Measurements from ENCODE around the gene SLC41A1.

Gene SLC41A1

DNA sequence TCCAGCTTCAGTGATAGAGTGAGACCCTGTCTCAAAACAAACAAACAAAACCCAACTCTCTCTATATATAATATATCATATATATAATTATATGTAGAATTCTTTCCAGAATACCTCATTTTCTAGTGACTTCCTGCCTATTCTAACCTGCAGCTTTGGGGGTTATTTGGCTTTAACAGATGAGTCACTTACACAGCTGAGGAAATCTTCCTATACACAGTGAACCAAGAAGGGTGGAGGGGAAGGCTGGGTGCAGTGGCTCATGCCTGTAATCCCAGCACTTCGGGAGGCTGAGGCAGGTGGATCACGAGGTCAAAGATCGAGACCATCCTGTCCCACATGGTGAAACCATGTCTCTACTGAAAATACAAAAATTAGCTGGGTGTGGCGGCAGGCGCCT, 47.0 kb downstream of the SLC41A1 start:
- peak overlapping the region; percentile 74; the same call in 1 of the 2 replicates for H3K9ac ChIP-seq (ENCODE audit: low read length)
- H3K27me3 ChIP-seq (ENCODE audit: low read depth, low read length): no peaks in the 10 kb centered on the region
- no peaks in the 10 kb centered on the region for H3K9me3 ChIP-seq (ENCODE audit: insufficient read depth, low read length)
- H4K20me1 ChIP-seq (ENCODE audit: insufficient read depth, low read length): no peaks in the 10 kb centered on the region
- peaks cover 46% of the 10 kb centered on the region for H3K36me3 ChIP-seq (replicated peaks; ENCODE audit: low read depth, low read length)
- H3K79me2 ChIP-seq (ENCODE audit: low read length): peaks cover 67% of the 10 kb centered on the region
- H3K4me1 ChIP-seq (ENCODE audit: low read length): peaks cover 75% of the 10 kb centered on the region
- no peak for TF ChIP-seq EZH2phosphoT487 (IDR thresholded peaks at IDR 0.05; ENCODE audit: low read depth)
- TF ChIP-seq, protein P1, sequence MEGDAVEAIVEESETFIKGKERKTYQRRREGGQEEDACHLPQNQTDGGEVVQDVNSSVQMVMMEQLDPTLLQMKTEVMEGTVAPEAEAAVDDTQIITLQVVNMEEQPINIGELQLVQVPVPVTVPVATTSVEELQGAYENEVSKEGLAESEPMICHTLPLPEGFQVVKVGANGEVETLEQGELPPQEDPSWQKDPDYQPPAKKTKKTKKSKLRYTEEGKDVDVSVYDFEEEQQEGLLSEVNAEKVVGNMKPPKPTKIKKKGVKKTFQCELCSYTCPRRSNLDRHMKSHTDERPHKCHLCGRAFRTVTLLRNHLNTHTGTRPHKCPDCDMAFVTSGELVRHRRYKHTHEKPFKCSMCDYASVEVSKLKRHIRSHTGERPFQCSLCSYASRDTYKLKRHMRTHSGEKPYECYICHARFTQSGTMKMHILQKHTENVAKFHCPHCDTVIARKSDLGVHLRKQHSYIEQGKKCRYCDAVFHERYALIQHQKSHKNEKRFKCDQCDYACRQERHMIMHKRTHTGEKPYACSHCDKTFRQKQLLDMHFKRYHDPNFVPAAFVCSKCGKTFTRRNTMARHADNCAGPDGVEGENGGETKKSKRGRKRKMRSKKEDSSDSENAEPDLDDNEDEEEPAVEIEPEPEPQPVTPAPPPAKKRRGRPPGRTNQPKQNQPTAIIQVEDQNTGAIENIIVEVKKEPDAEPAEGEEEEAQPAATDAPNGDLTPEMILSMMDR (IDR thresholded peaks at IDR 0.05; ENCODE audit: low read depth, low read length): no peak
- peak overlapping the region; percentile 89 for H3K4me2 ChIP-seq (ENCODE audit: low read length)
- H3K4me3 ChIP-seq (ENCODE audit: low read length): no peak overlapping the region
- H3K27ac ChIP-seq (ENCODE audit: low read length): peak overlapping the region; percentile 91
- H2AFZ ChIP-seq (ENCODE audit: low read depth, low read length): no peak overlapping the region

DNA sequence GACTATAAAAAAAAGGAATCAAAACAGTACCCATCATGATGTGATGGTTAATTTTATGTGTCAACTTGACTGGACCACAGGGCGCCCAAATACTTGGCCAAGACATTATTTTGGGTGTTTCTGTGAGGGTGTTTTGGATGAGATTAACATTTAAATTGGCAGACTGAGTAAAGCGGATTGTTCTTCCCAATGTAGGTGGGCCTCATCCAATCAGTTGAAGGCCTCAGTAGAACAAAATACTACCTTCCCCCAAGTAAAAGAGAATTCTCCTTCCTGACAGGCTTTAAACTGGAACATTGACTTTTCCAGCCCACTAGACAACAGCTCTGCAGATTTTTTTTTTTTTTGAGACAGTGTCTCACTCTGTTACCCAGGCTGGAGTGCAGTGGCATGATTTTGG, 48.4 kb downstream of the SLC41A1 start:
- Histone ChIP-seq H3K79me2 (ENCODE audit: low read length) (peaks cover 52% of the 10 kb centered on the region), H3K4me1 (ENCODE audit: low read length) (peaks cover 67% of the 10 kb centered on the region), H3K36me3 (replicated peaks; ENCODE audit: low read depth, low read length) (peaks cover 38% of the 10 kb centered on the region), H3K4me3 (ENCODE audit: low read length) (peak overlapping the region; percentile 4; the same call in 1 of the 2 replicates), H3K9ac (ENCODE audit: low read length) (peak overlapping the region; percentile 56), H3K27ac (ENCODE audit: low read length) (peak overlapping the region; percentile 91), H3K27me3 (ENCODE audit: low read depth, low read length) (no peaks in the 10 kb centered on the region), H3K4me2 (ENCODE audit: low read length) (peak overlapping the region; percentile 48), H4K20me1 (ENCODE audit: insufficient read depth, low read length) (no peaks in the 10 kb centered on the region), H2AFZ (ENCODE audit: low read depth, low read length) (no peak overlapping the region), H3K9me3 (ENCODE audit: insufficient read depth, low read length) (no peaks in the 10 kb centered on the region)
- TF ChIP-seq EZH2phosphoT487 (IDR thresholded peaks at IDR 0.05; ENCODE audit: low read depth): no peak
- TF ChIP-seq, protein P1 (IDR thresholded peaks at IDR 0.05; ENCODE audit: low read depth, low read length): no peak

- H3K4me2 ChIP-seq (ENCODE audit: low read length): peak overlapping the region; percentile 48
- peak overlapping the region; percentile 4; the same call in 1 of the 2 replicates for H3K4me3 ChIP-seq (ENCODE audit: low read length)
- no peaks in the 10 kb centered on the region for H3K27me3 ChIP-seq (ENCODE audit: low read depth, low read length)
- TF ChIP-seq, protein P1 (IDR thresholded peaks at IDR 0.05; ENCODE audit: low read depth, low read length): no peak
- TF ChIP-seq EZH2phosphoT487 (IDR thresholded peaks at IDR 0.05; ENCODE audit: low read depth): no peak
- peak overlapping the region; percentile 91 for H3K27ac ChIP-seq (ENCODE audit: low read length)
- H3K4me1 ChIP-seq (ENCODE audit: low read length): peaks cover 63% of the 10 kb centered on the region
- peaks cover 34% of the 10 kb centered on the region for H3K36me3 ChIP-seq (replicated peaks; ENCODE audit: low read depth, low read length)
- H3K79me2 ChIP-seq (ENCODE audit: low read length): peaks cover 46% of the 10 kb centered on the region
- no peak overlapping the region for H2AFZ ChIP-seq (ENCODE audit: low read depth, low read length)
- peak overlapping the region; percentile 56 for H3K9ac ChIP-seq (ENCODE audit: low read length)
- H3K9me3 ChIP-seq (ENCODE audit: insufficient read depth, low read length): no peaks in the 10 kb centered on the region
- no peaks in the 10 kb centered on the region for H4K20me1 ChIP-seq (ENCODE audit: insufficient read depth, low read length)
Measured at GRCh38 chr1:205763980-205764379, 49.0 kb downstream of the SLC41A1 start.

DNA sequence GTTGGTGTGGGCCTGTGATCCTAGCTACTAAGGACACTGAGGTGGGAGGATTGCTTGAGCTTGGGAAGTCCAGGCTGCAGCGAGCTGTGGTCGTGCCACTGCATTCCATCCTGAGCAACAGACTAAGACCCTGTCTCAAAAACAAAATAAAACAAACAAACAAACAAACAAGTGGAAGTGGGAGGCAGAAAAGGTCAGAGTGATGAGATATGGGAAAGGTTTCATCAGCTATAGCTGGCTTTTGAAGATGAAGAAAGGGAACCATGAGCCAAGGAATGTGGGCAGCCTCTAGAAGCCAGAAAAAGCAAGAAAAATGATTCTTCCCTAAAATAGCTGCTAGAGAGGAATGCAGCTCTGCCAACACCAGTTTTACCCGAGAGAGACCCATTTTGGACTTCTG, 52.4 kb downstream of the SLC41A1 start:
- peaks cover 32% of the 10 kb centered on the region for H3K4me1 ChIP-seq (ENCODE audit: low read length)
- no peak overlapping the region for H2AFZ ChIP-seq (ENCODE audit: low read depth, low read length)
- H3K4me2 ChIP-seq (ENCODE audit: low read length): no peak overlapping the region
- H3K4me3 ChIP-seq (ENCODE audit: low read length): no peak overlapping the region
- H3K9me3 ChIP-seq (ENCODE audit: insufficient read depth, low read length): no peaks in the 10 kb centered on the region
- TF ChIP-seq EZH2phosphoT487 (IDR thresholded peaks at IDR 0.05; ENCODE audit: low read depth): no peak
- TF ChIP-seq, protein P1 (IDR thresholded peaks at IDR 0.05; ENCODE audit: low read depth, low read length): no peak
- H3K36me3 ChIP-seq (replicated peaks; ENCODE audit: low read depth, low read length): peaks cover 24% of the 10 kb centered on the region
- peaks cover 16% of the 10 kb centered on the region for H3K79me2 ChIP-seq (ENCODE audit: low read length)
- no peaks in the 10 kb centered on the region for H4K20me1 ChIP-seq (ENCODE audit: insufficient read depth, low read length)
- no peaks in the 10 kb centered on the region for H3K27me3 ChIP-seq (ENCODE audit: low read depth, low read length)
- no peak overlapping the region for H3K9ac ChIP-seq (ENCODE audit: low read length)
- no peak overlapping the region for H3K27ac ChIP-seq (ENCODE audit: low read length)
